ENCODE measurements around the gene TIMP3. TPM values are rescaled to one million over a fixed set of nuclear protein-coding genes. Genes with fewer than 3 reads are reported as not detected.
"Not testable (repeated sequence)": the region's sequence is repeated elsewhere in the genome, so short reads cannot be mapped to it uniquely, and the experiment has no call there.

Gene TIMP3
- total RNA-seq, 2 donors from 2014 or later: 434 to 484 TPM

DNA sequence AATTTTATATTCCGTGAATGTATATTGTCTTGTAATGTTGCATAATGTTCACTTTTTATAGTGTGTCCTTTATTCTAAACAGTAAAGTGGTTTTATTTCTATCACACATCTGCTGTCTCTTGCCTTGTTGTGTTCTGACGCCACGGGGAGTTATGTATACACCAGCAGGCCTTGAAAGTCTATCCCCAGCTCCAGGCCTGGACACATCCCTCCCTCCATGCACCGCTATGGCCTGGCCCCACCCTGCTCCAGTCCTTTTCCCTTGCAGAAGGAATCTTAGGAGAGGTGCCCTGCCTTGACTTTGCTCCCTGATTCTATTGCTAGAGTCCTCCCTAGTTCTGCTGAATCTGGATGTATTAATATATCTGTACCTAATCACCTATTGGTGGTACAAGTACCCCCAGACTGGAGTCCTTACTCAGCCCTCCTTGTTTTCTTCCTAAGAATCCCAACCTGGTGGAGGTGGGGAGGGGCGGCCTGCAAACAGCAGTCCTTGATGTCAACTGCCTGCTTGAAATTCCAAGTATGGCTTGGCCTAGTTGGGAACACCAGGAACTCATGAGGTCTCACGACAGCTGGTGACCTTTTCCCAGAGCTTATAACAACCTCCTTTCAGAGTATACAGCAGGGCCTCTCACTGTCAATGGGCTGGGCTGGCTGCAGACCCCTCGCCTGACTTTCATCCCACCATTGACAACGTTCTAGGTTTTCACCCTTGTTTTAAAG, 61.6 kb downstream of the TIMP3 start:
- peak; percentile 13 to 27 for ATAC-seq
- DNase-seq: no peak
- intact Hi-C loops (cut with DNase I): no loop called here

GRCh38 chr22:32864041-32864440, 62.5 kb downstream of the TIMP3 start:
- ATAC-seq (peak in 1 of 2 donors; percentile 4), DNase-seq (no peak)
- intact Hi-C loops (cut with DNase I): no loop called here

DNA sequence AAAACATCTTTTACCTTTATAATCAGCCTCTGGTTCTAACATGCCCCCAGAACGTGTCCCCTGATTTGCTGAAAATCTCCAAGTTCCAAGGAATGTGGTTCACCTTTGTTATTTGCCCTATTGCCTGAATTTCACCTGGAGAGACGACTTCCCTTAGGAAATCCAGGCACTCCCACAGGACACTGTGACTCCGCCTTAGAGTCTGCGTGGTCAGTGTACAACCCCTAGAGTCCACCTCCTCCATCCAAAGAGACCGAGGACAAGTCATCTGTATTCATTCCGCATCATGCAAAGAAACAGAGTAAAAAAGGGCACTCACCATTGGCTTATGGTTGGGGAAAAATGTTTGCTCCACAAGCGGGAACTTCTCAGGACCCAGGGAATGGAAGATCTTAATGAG, 63.1 kb downstream of the TIMP3 start:
- ATAC-seq (peak in 1 of 2 donors; percentile 10), DNase-seq (no peak)
- intact Hi-C loops (cut with DNase I): no loop called here

GRCh38 chr22:32866953-32867352, 65.4 kb downstream of the TIMP3 start:
- no peak for ATAC-seq
- intact Hi-C loops (cut with DNase I): no loop called here
- no peak for DNase-seq

GRCh38 chr22:32868946-32869345, 67.4 kb downstream of the TIMP3 start:
- DNase-seq: no peak
- intact Hi-C loops (cut with DNase I): no loop called here
- peak in 1 of 2 donors; percentile 90 for ATAC-seq

DNA sequence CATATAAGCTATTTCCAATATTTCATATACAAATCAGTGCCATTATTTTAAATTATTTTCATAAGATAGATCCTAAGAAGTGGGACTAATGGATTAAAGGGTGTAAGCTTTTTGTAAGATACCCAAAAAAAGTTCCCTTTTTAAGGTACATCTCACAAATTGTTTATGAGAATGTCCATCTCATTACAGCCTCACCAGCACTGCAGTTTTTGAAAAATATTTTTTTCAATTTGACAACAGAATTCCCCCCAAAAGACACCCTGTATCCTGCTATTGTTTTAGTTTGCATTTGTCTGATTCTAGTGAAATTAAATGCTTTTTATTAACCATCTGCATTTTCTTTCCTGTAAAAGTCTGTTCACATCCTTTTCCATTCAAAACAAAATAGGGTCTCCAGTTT, 69.0 kb downstream of the TIMP3 start:
- no peak for ATAC-seq
- intact Hi-C loops (cut with DNase I): no loop called here
- DNase-seq: no peak

- DNase-seq; intact Hi-C loops (cut with DNase I); ATAC-seq: not testable (repeated sequence)
Measured at GRCh38 chr22:32873604-32874003, 72.1 kb downstream of the TIMP3 start.

GRCh38 chr22:32874385-32874784, 72.9 kb downstream of the TIMP3 start:
- DNase-seq: no peak
- peak; percentile 19 to 23 for ATAC-seq
- intact Hi-C loops (cut with DNase I): no loop called here

- intact Hi-C loops (cut with DNase I): no loop called here
- ATAC-seq (no peak), DNase-seq (no peak)
Measured at GRCh38 chr22:32874976-32875375, 73.5 kb downstream of the TIMP3 start.

- DNase-seq (no peak), ATAC-seq (no peak)
- intact Hi-C loops (cut with DNase I): no loop called here
Measured at GRCh38 chr22:32876516-32876915, 75.0 kb downstream of the TIMP3 start.

DNA sequence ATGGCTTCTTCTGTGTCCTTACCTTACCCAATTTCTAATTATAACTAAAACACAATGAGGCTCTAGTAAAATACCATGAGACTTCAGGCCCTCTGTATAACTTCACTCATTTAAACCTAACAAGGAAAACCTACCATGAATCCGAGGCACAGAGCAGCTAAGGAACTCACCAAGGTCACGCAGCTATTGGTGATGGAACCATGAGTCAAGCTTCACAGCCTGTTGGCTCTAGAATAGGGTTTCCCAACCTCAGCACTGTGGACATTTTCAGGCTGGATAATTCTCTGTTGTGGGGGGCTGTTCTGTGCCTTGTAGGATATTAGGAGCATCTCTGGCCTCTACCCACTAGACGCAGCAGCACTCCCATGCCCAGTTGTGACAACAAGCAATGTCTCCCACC, 75.7 kb downstream of the TIMP3 start:
- ATAC-seq: no peak
- no peak for DNase-seq

DNA sequence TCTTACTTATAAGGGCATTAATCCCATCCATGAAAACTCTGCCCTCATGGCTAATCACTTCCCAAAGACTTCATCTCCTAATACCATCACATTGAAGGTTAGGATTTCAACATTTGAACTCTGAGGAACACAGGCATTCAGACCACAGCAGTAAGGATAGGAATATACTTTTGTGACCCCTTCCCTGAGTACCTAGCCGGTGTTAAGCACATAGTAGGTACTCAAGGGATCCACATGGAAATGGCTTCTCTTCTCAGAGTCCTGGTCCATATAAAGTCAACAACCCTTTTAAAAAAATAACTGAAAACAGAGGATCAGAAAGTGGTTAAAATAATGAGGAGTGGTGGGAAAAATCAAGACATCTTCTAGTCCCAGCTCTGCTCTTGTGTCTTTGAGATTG, 78.0 kb downstream of the TIMP3 start:
- DNase-seq: no peak

More for the DNA sequence above, 75.7 kb downstream of the TIMP3 start:
- intact Hi-C loops (cut with DNase I): no loop called here

DNA sequence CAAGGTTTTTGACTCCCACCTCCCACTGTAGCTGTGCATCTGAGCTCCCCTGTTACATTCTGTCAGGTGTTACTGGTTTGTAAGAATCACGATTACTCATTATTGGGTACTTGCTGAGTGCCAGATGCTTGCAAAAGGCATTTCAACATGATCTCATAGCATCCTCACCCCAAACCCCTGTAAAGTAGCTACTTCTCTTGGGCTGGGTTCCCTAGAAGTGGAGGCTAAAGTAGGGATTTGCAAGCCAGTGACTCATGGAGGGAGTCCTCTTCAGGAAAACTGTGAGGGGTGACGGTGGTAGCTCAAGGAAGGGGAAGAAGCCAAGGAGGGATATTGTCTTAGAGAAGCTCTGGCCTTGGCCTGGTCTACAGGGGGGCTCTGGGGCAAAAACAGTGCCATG, 78.6 kb downstream of the TIMP3 start:
- intact Hi-C loops (cut with DNase I): no loop called here
- peak in 1 of 2 donors; percentile 60 for ATAC-seq

More for the DNA sequence above, 78.0 kb downstream of the TIMP3 start:
- intact Hi-C loops (cut with DNase I): no loop called here
- no peak for ATAC-seq

GRCh38 chr22:32880505-32880892, 79.0 kb downstream of the TIMP3 start:
- intact Hi-C loops (cut with DNase I): no loop called here
- ATAC-seq (no peak), DNase-seq (no peak)

More for the DNA sequence above, 78.6 kb downstream of the TIMP3 start:
- no peak for DNase-seq

GRCh38 chr22:32880893-32881596, 79.5 kb downstream of the TIMP3 start:
- intact Hi-C loops (cut with DNase I): no loop called here
- ATAC-seq: peak; percentile 97 to 98
- peak; percentile 89 for DNase-seq

DNA sequence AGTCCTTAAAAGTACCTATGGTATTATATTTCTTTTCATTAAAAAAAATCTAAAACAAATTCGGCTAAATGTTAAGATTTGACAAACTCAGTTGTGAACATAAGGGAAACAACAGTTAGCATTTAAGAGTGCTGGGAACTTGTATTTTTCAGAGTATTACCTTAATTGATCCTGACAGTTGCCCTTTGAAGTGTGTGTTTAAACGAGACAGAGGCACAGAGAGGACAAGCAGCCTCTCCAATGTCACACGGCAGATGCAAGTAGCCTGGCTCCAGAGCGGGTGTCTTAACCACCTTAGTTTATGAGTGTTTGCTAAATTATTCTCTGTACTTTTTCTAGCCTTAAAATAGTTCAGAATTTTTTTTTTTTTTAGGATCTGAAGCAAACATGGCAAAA, 80.9 kb downstream of the TIMP3 start:
- intact Hi-C loops (cut with DNase I): no loop called here
- no peak for DNase-seq

GRCh38 chr22:32882774-32883530, 81.4 kb downstream of the TIMP3 start:
- DNase-seq: no peak
- ATAC-seq: no peak
- intact Hi-C loops (cut with DNase I): no loop called here

More for the DNA sequence above, 80.9 kb downstream of the TIMP3 start:
- ATAC-seq: no peak

GRCh38 chr22:32887324-32887980, 85.9 kb downstream of the TIMP3 start:
- DNase-seq: no peak
- no peak for ATAC-seq
- intact Hi-C loops (cut with DNase I): no loop called here

GRCh38 chr22:32888976-32889375, 87.5 kb downstream of the TIMP3 start:
- ATAC-seq (peak; percentile 78 to 82), DNase-seq (no peak)
- intact Hi-C loops (cut with DNase I): no loop called here
